ENCODE measurements around the gene CNTNAP3B.
"Not testable (repeated sequence)": the region's sequence is repeated elsewhere in the genome, so short reads cannot be mapped to it uniquely, and the experiment has no call there.

DNA sequence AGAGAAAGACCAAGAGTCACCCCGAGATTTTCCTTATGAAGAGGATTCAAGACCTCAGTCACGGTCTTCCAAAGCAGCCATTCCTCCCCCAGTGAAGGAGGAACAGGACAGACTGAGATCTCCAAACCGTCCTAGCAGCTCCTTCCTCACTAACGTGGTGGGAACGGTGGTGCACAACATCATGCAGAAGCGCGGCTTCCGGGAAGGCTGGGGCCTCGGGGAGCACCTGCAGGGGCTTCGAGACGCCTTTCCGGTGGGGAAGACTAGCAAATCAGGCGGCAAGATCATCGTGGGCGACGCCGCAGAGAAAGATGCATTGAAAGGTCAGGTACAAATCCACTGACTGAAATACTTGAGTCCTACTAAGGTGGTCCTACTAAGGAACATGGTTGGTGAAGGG, 154.3 kb downstream of the CNTNAP3B start:
- TF ChIP-seq POLR2AphosphoS5 (IDR thresholded peaks at IDR 0.05; ENCODE audit: low read length), result not testable (repeated sequence)
- TF ChIP-seq, protein P1, sequence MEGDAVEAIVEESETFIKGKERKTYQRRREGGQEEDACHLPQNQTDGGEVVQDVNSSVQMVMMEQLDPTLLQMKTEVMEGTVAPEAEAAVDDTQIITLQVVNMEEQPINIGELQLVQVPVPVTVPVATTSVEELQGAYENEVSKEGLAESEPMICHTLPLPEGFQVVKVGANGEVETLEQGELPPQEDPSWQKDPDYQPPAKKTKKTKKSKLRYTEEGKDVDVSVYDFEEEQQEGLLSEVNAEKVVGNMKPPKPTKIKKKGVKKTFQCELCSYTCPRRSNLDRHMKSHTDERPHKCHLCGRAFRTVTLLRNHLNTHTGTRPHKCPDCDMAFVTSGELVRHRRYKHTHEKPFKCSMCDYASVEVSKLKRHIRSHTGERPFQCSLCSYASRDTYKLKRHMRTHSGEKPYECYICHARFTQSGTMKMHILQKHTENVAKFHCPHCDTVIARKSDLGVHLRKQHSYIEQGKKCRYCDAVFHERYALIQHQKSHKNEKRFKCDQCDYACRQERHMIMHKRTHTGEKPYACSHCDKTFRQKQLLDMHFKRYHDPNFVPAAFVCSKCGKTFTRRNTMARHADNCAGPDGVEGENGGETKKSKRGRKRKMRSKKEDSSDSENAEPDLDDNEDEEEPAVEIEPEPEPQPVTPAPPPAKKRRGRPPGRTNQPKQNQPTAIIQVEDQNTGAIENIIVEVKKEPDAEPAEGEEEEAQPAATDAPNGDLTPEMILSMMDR (IDR thresholded peaks at IDR 0.05 in 2 of 3, conservative IDR thresholded peaks at IDR 0.05 in 1 of 3; ENCODE audit: control insufficient read depth in 2 of 3, extremely low read depth in 1 of 3, insufficient read depth in 1 of 3, low read depth in 3 of 3, low read length in 3 of 3), result not testable (repeated sequence)
